ENCODE data around the gene CDO1.

The CDO1 gene

GRCh38 chr5:115796656-115797055, 19.8 kb downstream of the CDO1 start:
- Mint-ChIP-seq H3K27ac (no peak overlapping the region), H3K4me3 (no peak overlapping the region), H3K36me3 (ENCODE audit: insufficient read depth) (no peaks in the 10 kb centered on the region), H3K27me3 (peaks cover 38 to 48% of the 10 kb centered on the region in 2 donors), H3K9me3 (no peaks in the 10 kb centered on the region), H3K4me1 (ENCODE audit: low read depth in 2 of 2) (no peaks in the 10 kb centered on the region)
- no peak for ATAC-seq (replicated peaks)
- DNase-seq: no peak

GRCh38 chr5:115795700-115796099, 20.8 kb downstream of the CDO1 start:
- Mint-ChIP-seq H3K27ac (no peak overlapping the region), H3K9me3 (no peaks in the 10 kb centered on the region), H3K4me1 (ENCODE audit: low read depth in 2 of 2) (no peaks in the 10 kb centered on the region), H3K27me3 (peaks cover 40 to 42% of the 10 kb centered on the region in 2 donors), H3K4me3 (no peak overlapping the region), H3K36me3 (ENCODE audit: insufficient read depth) (no peaks in the 10 kb centered on the region)
- no peak for ATAC-seq (replicated peaks)
- DNase-seq: no peak

- Mint-ChIP-seq H3K36me3 (ENCODE audit: insufficient read depth) (no peaks in the 10 kb centered on the region), H3K27me3 (peaks cover 75 to 80% of the 10 kb centered on the region in 2 donors), H3K4me3 (no peak overlapping the region), H3K27ac (no peak overlapping the region), H3K9me3 (no peaks in the 10 kb centered on the region), H3K4me1 (ENCODE audit: low read depth in 2 of 2) (no peaks in the 10 kb centered on the region)
- no peak for ATAC-seq (replicated peaks)
- no peak for DNase-seq
Measured at GRCh38 chr5:115788440-115788839, 28.0 kb downstream of the CDO1 start.

GRCh38 chr5:115787426-115787825, 29.0 kb downstream of the CDO1 start:
- no peaks in the 10 kb centered on the region for H3K36me3 Mint-ChIP-seq (ENCODE audit: insufficient read depth)
- peaks cover 68 to 74% of the 10 kb centered on the region in 2 donors for H3K27me3 Mint-ChIP-seq
- H3K4me1 Mint-ChIP-seq (ENCODE audit: low read depth in 2 of 2): no peaks in the 10 kb centered on the region
- H3K27ac Mint-ChIP-seq: no peak overlapping the region
- no peak for DNase-seq
- no peak for ATAC-seq (replicated peaks)
- H3K9me3 Mint-ChIP-seq: no peaks in the 10 kb centered on the region
- no peak overlapping the region for H3K4me3 Mint-ChIP-seq

- no peak overlapping the region for H3K4me3 Mint-ChIP-seq
- no peaks in the 10 kb centered on the region for H3K9me3 Mint-ChIP-seq
- ATAC-seq (replicated peaks) (no peak), DNase-seq (no peak)
- no peaks in the 10 kb centered on the region for H3K4me1 Mint-ChIP-seq (ENCODE audit: low read depth in 2 of 2)
- H3K27me3 Mint-ChIP-seq: peaks cover 72 to 82% of the 10 kb centered on the region in 2 donors
- H3K36me3 Mint-ChIP-seq (ENCODE audit: insufficient read depth): no peaks in the 10 kb centered on the region
- H3K27ac Mint-ChIP-seq: no peak overlapping the region
Measured at GRCh38 chr5:115785381-115786065, 30.9 kb downstream of the CDO1 start.

- Mint-ChIP-seq H3K27ac (no peak overlapping the region), H3K9me3 (no peaks in the 10 kb centered on the region), H3K4me3 (no peak overlapping the region), H3K36me3 (ENCODE audit: insufficient read depth) (no peaks in the 10 kb centered on the region), H3K27me3 (peaks cover 16 to 20% of the 10 kb centered on the region in 2 donors), H3K4me1 (ENCODE audit: low read depth in 2 of 2) (no peaks in the 10 kb centered on the region)
- ATAC-seq (replicated peaks) (no peak), DNase-seq (no peak)
Measured at GRCh38 chr5:115778417-115778816, 38.0 kb downstream of the CDO1 start.

- no peak for ATAC-seq (replicated peaks)
Measured at GRCh38 chr5:115776989-115777388, 39.5 kb downstream of the CDO1 start.

GRCh38 chr5:115775999-115776398, 40.5 kb downstream of the CDO1 start:
- Mint-ChIP-seq H3K9me3 (no peaks in the 10 kb centered on the region), H3K27ac (no peak overlapping the region), H3K4me3 (no peak overlapping the region), H3K4me1 (ENCODE audit: low read depth in 2 of 2) (no peaks in the 10 kb centered on the region), H3K36me3 (ENCODE audit: insufficient read depth) (no peaks in the 10 kb centered on the region), H3K27me3 (peaks cover 11 to 16% of the 10 kb centered on the region in 2 donors)
- no peak for ATAC-seq (replicated peaks)
- DNase-seq: no peak

More at GRCh38 chr5:115776989-115777388, 39.5 kb downstream of the CDO1 start:
- no peak for DNase-seq
- Mint-ChIP-seq H3K27me3 (peaks cover 12 to 25% of the 10 kb centered on the region in 2 donors), H3K4me1 (ENCODE audit: low read depth in 2 of 2) (no peaks in the 10 kb centered on the region), H3K9me3 (no peaks in the 10 kb centered on the region), H3K27ac (no peak overlapping the region), H3K36me3 (ENCODE audit: insufficient read depth) (no peaks in the 10 kb centered on the region), H3K4me3 (no peak overlapping the region)

- peaks cover 11 to 16% of the 10 kb centered on the region in 2 donors for H3K27me3 Mint-ChIP-seq
- no peaks in the 10 kb centered on the region for H3K4me1 Mint-ChIP-seq (ENCODE audit: low read depth in 2 of 2)
Measured at GRCh38 chr5:115774684-115775083, 41.8 kb downstream of the CDO1 start.

GRCh38 chr5:115772731-115773475, 43.6 kb downstream of the CDO1 start:
- DNase-seq (no peak), ATAC-seq (replicated peaks) (no peak)
- H3K27ac Mint-ChIP-seq: no peak overlapping the region
- no peaks in the 10 kb centered on the region for H3K36me3 Mint-ChIP-seq (ENCODE audit: insufficient read depth)
- no peaks in the 10 kb centered on the region for H3K4me1 Mint-ChIP-seq (ENCODE audit: low read depth in 2 of 2)
- H3K4me3 Mint-ChIP-seq: no peak overlapping the region
- no peaks in the 10 kb centered on the region for H3K9me3 Mint-ChIP-seq
- peaks cover 11 to 16% of the 10 kb centered on the region in 2 donors for H3K27me3 Mint-ChIP-seq

More at GRCh38 chr5:115774684-115775083, 41.8 kb downstream of the CDO1 start:
- DNase-seq: no peak
- Mint-ChIP-seq H3K36me3 (ENCODE audit: insufficient read depth) (no peaks in the 10 kb centered on the region), H3K9me3 (no peaks in the 10 kb centered on the region), H3K4me3 (no peak overlapping the region), H3K27ac (no peak overlapping the region)
- no peak for ATAC-seq (replicated peaks)

- no peak overlapping the region for H3K27ac Mint-ChIP-seq
- H3K27me3 Mint-ChIP-seq: peaks cover 8 to 19% of the 10 kb centered on the region in 2 donors
- H3K4me1 Mint-ChIP-seq (ENCODE audit: low read depth in 2 of 2): no peaks in the 10 kb centered on the region
- H3K4me3 Mint-ChIP-seq: no peak overlapping the region
- H3K9me3 Mint-ChIP-seq: no peaks in the 10 kb centered on the region
- DNase-seq (no peak), ATAC-seq (replicated peaks) (no peak)
- H3K36me3 Mint-ChIP-seq (ENCODE audit: insufficient read depth): no peaks in the 10 kb centered on the region
Measured at GRCh38 chr5:115770466-115770865, 46.0 kb downstream of the CDO1 start.

GRCh38 chr5:115767424-115767823, 49.0 kb downstream of the CDO1 start:
- no peak overlapping the region for H3K27ac Mint-ChIP-seq
- H3K4me3 Mint-ChIP-seq: no peak overlapping the region
- H3K4me1 Mint-ChIP-seq (ENCODE audit: low read depth in 2 of 2): no peaks in the 10 kb centered on the region
- no peaks in the 10 kb centered on the region for H3K36me3 Mint-ChIP-seq (ENCODE audit: insufficient read depth)
- no peaks in the 10 kb centered on the region for H3K9me3 Mint-ChIP-seq
- no peak for DNase-seq
- H3K27me3 Mint-ChIP-seq: peaks cover 11 to 42% of the 10 kb centered on the region in 2 donors
- ATAC-seq (replicated peaks): no peak

- Mint-ChIP-seq H3K4me1 (ENCODE audit: low read depth in 2 of 2) (no peaks in the 10 kb centered on the region), H3K27ac (no peak overlapping the region), H3K27me3 (peaks cover 16 to 44% of the 10 kb centered on the region in 2 donors), H3K4me3 (no peak overlapping the region), H3K36me3 (ENCODE audit: insufficient read depth) (no peaks in the 10 kb centered on the region), H3K9me3 (no peaks in the 10 kb centered on the region)
- ATAC-seq (replicated peaks) (no peak), DNase-seq (no peak)
Measured at GRCh38 chr5:115766608-115767007, 49.9 kb downstream of the CDO1 start.

GRCh38 chr5:115758356-115758755, 58.1 kb downstream of the CDO1 start:
- Mint-ChIP-seq H3K9me3 (no peaks in the 10 kb centered on the region), H3K27ac (no peak overlapping the region), H3K4me3 (no peak overlapping the region), H3K36me3 (ENCODE audit: insufficient read depth) (no peaks in the 10 kb centered on the region), H3K4me1 (ENCODE audit: low read depth in 2 of 2) (no peaks in the 10 kb centered on the region), H3K27me3 (peaks cover 31 to 57% of the 10 kb centered on the region in 2 donors)
- DNase-seq (no peak), ATAC-seq (replicated peaks) (no peak)
